ENCODE data around the gene BTBD17.

The BTBD17 gene

DNA sequence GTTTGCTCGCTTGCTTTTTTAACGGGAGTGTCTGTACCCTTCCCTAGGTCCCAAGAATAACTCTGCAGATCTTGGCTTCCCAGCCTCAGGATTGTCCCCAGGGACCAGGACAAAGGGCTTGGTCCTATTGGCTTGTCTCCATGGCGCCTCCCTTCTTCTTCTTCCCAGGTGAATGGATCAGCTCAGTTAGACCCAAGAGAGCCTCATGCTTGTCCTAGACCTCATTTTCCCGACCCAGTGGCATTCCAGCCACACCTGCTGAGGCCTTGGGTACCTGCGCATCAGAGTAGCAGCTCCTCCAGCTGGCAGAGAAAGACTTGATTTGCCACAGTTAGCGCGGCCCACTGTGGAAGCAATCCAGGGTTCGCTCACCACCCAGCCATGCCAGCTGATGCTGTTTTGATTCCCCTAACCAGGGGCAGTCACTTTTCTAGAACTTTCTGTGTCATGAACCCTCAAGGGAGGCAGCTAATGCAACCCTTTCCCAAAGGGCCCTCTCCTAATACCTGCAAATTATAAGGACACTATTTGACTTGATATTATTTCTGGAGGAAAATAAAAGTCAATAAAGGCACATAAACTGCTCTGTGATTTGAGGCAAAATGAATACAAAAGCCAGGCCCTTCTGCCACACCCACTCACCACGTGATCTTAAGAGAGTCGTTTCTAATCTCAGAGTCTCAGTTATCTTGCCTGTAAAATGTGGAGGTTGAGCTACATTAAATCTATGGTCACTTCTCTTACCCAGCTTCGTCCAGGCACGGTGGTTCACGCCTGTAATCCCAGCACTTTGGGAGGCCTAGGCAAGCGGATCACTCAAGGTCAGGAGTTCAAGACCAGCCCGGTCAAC is 19.5 kb upstream of the BTBD17 start:
- TF ChIP-seq, protein P1, sequence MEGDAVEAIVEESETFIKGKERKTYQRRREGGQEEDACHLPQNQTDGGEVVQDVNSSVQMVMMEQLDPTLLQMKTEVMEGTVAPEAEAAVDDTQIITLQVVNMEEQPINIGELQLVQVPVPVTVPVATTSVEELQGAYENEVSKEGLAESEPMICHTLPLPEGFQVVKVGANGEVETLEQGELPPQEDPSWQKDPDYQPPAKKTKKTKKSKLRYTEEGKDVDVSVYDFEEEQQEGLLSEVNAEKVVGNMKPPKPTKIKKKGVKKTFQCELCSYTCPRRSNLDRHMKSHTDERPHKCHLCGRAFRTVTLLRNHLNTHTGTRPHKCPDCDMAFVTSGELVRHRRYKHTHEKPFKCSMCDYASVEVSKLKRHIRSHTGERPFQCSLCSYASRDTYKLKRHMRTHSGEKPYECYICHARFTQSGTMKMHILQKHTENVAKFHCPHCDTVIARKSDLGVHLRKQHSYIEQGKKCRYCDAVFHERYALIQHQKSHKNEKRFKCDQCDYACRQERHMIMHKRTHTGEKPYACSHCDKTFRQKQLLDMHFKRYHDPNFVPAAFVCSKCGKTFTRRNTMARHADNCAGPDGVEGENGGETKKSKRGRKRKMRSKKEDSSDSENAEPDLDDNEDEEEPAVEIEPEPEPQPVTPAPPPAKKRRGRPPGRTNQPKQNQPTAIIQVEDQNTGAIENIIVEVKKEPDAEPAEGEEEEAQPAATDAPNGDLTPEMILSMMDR (conservative IDR thresholded peaks at IDR 0.05; ENCODE audit: low read depth): no peak
- ChIA-PET CTCF (interaction anchor here (1.1 to 4.8 kb wide), 7 partner anchors 12 to 222 kb away, joined by 3 to 56 read pairs (median 7); no protein-coding TSS in a partner anchor), POLR2A (ENCODE audit: low non-redundant PET) (no interaction called here)
- H3K27ac ChIP-seq: peak overlapping the region; percentile 89
- DNase-seq (ENCODE audit: low spot score): no peak

DNA sequence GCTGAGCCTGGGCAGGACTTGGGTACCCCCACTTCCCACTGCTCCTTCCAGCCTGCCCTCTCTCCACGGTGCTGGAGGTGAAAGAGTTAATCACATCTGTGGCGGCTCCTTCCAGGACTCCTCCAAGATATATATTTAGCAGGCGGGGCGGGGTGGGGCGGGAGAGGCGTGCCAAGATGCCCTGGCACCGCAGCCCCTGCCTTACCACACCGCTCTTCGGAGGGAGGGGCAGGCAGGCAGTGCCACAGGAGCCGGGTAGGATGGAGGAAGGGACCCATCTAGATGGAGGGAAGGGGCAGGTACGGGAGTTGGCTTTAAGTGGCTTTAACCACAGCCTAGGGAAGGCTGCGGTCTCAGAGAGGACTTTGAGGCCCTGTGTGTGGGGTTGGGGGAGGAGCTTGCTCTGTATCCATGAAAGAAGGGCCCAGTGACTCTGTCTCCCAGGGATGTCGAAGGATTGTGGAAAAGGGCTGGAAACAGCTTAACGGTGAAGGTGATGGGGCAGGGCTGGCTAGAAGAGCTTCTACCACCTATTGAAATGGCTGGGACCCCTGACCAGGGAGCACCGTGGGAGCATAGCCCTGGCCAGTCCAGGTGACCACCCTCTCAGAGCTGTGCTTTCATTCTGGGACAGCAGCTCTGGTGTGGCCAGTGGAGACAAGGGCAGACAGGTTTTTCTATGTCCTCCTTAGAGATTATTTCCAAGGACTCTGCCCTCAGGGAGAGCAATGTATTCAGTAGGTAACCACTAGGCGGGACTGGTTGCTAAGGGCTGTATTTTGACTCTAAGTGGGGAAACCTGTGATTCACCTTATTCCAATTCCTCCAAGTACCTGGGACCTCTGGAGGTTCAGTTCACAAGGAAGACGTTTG is 18.7 kb upstream of the BTBD17 start:
- peak; percentile 75 for DNase-seq (ENCODE audit: low spot score)
- CTCF ChIA-PET: interaction anchor here (0.5 to 4.8 kb wide), 17 partner anchors 12 to 696 kb away, joined by 3 to 56 read pairs (median 3); no protein-coding TSS in a partner anchor
- H3K27ac ChIP-seq: peak overlapping the region; percentile 89
- TF ChIP-seq, protein P1 (conservative IDR thresholded peaks at IDR 0.05; ENCODE audit: low read depth): no peak; the same call in 1 of the 2 replicates
- POLR2A ChIA-PET (ENCODE audit: low non-redundant PET): no interaction called here

DNA sequence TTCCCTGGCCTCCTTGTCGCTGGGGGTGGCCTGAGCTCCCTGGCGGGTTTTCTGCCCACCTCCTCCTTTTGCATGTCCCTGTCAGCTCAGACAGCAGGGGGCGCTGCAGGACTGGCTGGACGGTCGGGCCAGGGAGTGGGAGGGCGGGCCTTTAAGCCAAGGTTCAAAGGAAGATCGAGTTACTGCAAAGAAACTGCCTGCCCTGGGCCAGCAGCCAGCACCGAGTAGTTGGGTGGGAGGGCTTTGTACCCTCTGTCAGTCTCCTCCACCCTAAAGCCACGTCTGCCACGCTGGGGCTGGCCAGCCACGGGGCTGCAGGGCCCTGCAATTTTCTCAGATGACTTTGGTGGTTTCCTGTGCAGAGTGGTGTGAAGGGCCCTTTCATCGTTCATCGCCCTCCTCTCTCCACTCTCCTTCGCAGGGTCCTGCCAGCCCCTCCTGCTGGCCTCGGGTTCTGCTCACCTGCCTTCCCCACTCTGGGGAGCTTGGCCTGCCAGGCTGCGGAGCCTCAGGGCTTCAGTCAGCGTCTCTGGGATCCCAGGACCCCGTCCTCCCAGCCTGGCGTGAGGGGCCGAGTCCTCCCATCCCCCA is 17.9 kb upstream of the BTBD17 start:
- ChIA-PET CTCF (interaction anchor here (0.5 to 4.8 kb wide), 41 partner anchors 9 to 601 kb away, joined by 3 to 56 read pairs (median 4); partner anchors contain the start of gene BTBD17), POLR2A (ENCODE audit: low non-redundant PET) (no interaction called here)
- H3K27ac ChIP-seq: peak overlapping the region; percentile 89
- peak; percentile 81 for DNase-seq (ENCODE audit: low spot score)
- TF ChIP-seq, protein P1 (conservative IDR thresholded peaks at IDR 0.05; ENCODE audit: low read depth): peak; percentile 96

DNA sequence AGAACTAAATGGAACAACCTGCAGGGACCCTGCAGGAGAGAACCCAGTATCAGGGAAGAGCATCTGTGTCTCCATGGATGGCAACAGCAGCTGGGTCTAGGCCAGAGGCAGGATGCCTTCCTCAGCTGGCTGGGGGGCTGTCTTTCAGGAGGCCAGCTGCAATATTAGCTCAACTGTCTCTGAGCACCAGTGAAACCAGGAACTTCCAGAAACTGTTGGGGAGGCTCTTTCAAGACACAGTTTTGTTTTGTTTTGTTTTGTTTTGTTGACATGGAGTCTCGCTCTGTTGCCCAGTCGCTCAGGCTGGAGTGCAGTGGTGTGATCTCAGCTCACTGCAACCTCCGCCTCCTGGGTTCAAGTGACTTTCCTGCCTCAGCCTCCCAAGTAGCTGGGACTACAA is 13.2 kb upstream of the BTBD17 start:
- DNase-seq (ENCODE audit: low spot score): no peak
- POLR2A ChIA-PET (ENCODE audit: low non-redundant PET): no interaction called here
- H3K27ac ChIP-seq: no peak overlapping the region
- TF ChIP-seq, protein P1 (conservative IDR thresholded peaks at IDR 0.05; ENCODE audit: low read depth): no peak
- CTCF ChIA-PET: no interaction called here

DNA sequence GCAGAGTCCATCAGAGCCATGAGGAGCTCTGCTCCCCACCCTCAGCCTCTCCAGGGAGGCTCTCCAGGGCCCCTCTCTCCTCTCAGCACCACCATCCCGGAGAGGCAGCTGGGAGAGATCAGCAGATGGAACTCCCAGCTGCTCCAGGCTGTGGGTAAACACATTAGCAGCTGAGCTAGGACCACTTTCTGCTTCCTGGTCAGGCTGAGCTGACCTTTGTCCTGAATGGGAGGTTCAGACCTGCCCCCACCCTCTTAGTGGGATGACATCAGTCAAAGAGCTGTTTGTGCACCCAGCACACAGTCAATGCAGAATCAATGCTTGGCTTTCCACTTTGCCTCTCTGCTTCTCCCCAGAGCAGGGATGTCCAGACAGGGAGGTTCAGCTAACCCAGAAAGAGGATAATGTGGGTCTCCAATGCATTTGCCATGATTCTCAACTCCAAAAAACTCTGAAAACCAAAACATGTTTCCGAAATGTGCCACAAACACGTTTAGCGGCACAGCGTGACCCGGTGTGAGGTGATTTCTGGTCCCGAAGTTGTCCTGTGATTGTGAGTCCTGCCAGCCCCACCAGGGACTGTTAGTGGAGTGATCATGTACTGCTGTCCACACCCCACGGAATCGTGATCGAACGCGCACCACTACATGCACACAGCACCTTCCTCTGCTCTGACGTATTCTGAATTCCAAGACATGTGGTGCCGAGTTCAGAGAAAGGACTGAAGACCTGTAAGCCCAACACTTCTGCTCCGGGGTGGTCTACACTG is 12.4 kb upstream of the BTBD17 start:
- CTCF ChIA-PET: interaction anchor here (0.8 kb wide), 1 partner anchor 42 kb away, joined by 3 read pairs; no protein-coding TSS in a partner anchor
- TF ChIP-seq, protein P1 (conservative IDR thresholded peaks at IDR 0.05; ENCODE audit: low read depth): no peak

More for the DNA sequence above, 12.4 kb upstream of the BTBD17 start:
- H3K27ac ChIP-seq: no peak overlapping the region
- POLR2A ChIA-PET (ENCODE audit: low non-redundant PET): no interaction called here
- no peak for DNase-seq (ENCODE audit: low spot score)

All from RWPE1 (cell line).